HG02840 (cell line): ENCODE results near the gene BCKDHA.
"Not testable (repeated sequence)": the region's sequence is repeated elsewhere in the genome, so short reads cannot be mapped to it uniquely, and the experiment has no call there.

Source experiments
- ATAC-seq: cut with Tn5 transposase; IDR thresholded peaks from one replicate; pipeline ENCODE4 v1.9.1; 2021; ENCODE audit warnings: mild to moderate bottlenecking, moderate library complexity, moderate number of reproducible peaks; ENCODE audit not compliant: unreplicated experiment, low FRiP score

The BCKDHA gene

GRCh38 chr19:41441321-41441945 lies 43.8 kb downstream of the BCKDHA start:
- no peak for ATAC-seq

DNA sequence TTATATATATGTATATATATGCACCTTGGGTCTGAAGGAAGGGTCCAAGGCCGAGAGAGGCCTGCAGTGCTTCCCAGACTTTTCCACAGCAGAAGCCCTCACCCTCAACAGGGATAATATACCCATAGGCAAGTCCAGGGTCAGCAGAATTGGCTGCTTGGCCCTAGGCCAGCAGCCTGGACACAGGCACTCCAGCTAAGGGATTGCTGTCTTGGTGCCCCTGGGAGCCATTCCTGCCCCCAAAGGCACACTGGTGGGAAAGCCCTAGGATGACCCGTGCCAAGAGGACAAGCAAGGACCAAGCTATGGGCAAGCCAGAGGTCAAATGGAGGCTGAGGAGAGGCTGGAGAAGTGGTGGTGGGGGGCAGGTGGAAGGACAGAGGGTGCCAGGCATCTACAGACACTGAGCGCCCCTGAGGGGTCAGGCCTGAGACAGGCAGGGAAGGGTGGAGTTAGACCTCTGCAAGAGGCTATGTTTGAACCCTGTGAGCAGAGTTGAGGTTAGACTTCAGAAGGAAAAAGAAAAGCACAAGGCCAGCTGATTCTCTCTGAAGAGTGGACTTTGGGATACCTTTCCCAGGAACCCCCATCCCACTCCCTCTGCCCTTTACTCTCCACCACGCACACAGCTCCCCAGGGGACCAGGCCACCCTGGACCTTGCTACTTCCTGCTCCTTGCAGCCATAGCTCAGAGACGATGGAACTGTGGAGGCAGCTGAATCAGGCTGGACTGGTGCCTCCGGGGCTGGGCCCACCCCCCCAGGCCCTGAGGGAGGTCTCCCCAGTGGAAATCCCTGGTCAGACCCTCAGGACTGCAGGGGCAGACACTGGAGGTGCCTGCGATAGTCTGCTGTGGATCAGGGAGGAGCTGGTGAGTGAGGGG lies 45.1 kb downstream of the BCKDHA start, which contains the start of gene ERICH4:
ERICH4 (plus strand) TSS at position 684 of the 883 bp plus-strand sequence; CDS start at position 698, 14 bp downstream.
- ATAC-seq, result no peak

DNA sequence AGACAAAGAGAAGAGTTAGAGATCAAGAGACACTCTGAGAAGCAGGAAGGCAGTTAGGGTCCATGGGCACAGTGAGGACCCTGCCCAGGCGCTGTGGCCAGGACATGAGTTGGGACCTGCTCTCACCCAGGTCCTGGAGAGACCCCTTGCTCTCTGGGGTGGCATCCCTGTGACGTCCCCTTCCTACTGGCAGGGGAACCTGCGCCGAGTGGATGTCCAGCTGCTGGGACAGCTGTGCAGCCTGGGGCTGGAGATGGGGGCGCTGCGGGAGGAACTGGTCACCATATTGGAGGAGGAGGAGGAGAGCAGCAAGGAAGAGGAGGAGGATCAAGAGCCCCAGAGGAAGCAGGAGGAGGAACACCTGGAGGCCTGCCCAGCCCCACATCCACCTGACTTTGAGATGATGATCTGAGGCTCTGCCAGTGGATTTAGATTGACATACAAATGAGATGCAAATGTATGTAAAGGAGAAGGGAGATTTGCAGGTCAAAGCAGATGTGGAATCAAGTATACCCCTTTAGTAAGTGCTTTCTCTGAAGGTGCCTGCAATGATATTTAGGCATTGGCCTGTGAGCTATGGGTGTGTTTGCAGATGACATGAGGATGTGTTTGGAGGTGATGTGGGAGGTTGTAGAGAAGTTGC lies 46.3 kb downstream of the BCKDHA start:
- ATAC-seq, result no peak

- ATAC-seq, result no peak
Measured at GRCh38 chr19:41445575-41445974, 48.0 kb downstream of the BCKDHA start.

DNA sequence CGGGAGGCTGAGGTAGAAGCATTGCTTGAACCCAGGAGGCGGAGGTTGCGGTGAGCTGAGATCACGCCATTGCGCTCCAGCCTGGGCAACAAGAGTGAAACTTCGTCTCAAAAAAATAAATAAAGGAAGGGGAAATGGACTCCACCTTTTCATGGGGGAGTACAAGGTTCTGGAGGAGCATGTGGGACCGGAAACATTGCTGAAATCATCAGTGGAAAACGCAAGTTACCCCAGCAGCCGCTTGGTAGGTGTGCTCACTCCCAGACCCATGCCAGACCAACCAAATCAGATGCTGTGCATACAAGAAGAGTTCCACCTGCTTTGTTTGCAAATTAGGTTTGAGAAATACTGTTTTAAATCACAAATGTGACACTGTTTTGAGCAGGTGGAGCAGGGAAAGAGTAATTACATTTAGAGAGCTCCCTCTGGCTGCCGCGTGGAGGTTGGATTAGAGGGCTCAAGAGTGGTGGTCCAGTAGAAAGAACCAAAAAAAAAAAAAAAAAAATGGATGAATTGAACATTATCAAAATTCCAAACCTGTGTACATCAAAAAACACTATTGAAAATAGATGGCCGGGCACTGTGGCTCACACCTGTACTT lies 50.2 kb downstream of the BCKDHA start:
- ATAC-seq, result no peak

DNA sequence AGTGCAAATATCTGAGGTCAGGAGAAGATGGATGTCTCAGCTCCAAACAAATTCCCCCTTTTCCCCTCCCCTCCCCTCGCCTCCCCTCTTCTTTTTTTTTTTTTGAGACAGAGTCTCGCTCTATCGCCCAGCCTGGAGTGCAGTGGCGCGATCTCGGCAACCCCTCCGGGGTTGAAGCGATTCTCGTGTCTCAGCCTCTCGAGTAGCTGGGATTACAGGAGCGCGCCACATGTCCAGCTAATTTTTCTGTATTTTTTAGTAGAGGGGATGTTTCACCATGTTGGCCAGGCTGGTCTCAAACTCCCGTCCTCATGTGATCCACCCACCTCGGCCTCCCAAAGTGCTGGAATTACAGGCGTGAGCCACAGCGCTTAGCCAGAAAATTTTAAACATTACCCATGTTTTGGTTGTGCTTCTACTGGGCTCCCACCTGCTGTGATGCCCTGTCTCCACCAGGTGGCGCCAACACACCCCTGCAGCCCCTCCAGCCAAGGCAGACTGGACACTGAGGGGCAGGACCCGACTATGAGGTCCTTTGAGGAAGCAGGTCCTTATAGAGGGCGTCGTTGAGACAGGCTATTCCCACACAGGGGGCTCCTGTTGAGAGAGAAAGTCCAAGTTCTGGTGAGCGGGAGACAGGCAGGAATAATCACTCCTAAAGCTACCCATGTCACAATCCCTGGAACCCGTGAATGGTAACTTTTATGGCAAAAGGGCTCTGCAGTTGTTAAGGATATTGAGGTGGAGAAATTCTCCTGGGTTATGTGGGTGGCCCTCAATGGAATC lies 51.7 kb downstream of the BCKDHA start:
- no peak for ATAC-seq

DNA sequence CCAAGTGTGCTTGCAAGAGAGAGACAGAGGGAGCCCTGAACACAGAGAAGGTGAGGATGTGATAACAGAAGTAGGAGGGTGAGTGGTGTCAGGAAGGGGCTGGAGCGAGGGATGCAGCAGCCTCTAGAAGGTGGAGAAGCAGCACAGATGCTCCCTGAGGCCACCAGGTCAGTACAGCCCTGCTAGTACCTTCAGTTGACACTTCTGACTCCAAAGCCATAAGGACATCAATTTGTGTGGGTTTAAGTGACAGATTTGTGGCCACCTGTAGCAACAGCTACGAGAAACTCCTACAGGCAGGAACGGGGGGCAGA lies 52.2 kb downstream of the BCKDHA start:
- ATAC-seq, result no peak

- no peak for ATAC-seq
Measured at GRCh38 chr19:41452584-41453275, 55.1 kb downstream of the BCKDHA start.

GRCh38 chr19:41455936-41456335 lies 58.3 kb downstream of the BCKDHA start:
- ATAC-seq, result no peak

DNA sequence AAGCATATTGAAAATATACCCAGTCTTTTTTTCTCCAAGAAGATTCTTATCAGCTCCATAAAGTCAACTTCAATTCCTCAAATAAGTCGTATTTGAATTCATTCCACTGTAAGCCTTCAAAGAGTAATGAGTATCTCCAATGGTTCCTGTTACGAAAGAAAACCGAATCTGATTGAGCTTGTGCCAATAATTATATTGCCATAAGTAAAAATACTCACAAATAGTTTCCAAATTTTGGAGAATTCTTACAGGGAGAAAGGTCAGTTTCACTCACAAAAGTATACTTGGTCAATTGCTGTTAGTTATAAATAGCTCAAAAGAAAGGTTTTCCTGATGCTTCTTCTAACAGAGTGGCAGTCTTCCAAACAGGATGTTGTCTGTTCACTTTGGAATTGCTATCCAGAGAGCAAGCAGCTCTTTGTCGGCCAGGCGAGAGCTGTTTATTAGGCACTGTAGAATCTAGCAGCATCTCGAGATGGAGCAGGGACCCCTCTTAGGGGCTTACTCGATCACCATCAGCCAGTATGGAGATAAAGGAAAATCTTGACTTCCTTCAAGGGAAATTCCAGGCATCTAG lies 58.8 kb downstream of the BCKDHA start:
- ATAC-seq, result no peak

DNA sequence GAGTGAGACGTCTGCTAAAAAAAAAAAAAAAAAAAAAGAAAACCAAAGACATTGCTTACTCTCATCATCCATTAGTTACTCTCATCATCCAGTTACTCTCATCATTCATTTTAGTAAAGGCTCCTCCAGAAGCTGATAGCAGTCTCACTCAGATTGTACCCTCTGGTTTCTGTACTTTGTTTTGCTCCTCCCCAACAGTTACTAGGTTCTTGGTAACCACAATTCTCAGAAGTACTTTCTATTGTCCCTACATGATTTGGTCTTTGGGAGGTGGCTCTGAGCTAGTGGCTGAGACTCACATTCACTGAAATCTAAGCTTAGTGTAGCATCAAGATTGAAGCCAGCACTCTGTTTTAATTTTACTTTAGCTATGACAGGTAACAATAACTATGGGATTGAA lies 59.6 kb downstream of the BCKDHA start:
- ATAC-seq, result no peak

DNA sequence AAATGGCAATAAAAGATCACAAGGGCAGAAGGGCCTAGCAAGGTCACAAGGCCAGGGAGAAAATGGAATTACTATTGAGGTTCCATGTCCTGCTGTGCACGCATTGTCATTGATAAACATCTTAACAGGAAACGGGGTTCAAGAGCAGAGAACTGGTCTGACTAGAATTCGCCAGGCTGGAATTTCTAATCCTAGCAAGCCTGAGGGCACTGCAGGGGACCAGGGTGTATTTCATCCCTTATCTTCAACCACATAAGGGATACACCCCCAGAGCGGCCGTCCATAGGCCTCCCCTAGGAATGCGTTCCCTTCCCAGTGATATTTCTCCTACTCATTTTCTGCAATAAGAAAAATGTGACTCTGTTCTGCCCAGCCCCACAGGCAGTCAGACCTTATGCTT lies 64.9 kb downstream of the BCKDHA start:
- ATAC-seq, result no peak

GRCh38 chr19:41463257-41464256 lies 65.9 kb downstream of the BCKDHA start:
- not testable (repeated sequence) for ATAC-seq
